ENCODE data around the gene OR51V1. TPM values are rescaled to one million over a fixed set of nuclear protein-coding genes. Genes with fewer than 3 reads are reported as not detected.
"Not testable (repeated sequence)": the region's sequence is repeated elsewhere in the genome, so short reads cannot be mapped to it uniquely, and the experiment has no call there.

The OR51V1 gene
- not detected in 2 replicates for total RNA-seq (2014; rRNA removed; shearing (Covaris generic))
- polyA plus RNA-seq (2014; cell fraction: nucleus; rRNA removed): not detected in 2 replicates

GRCh38 chr11:5200582-5200981 lies at the start of gene OR51V1:
OR51V1 (minus strand) TSS chr11:5200682; CDS start chr11:5200682, 0 bp downstream.
- DNase-seq (ENCODE audit: extremely low read depth, low read depth): no peak

GRCh38 chr11:5249807-5250396 lies 49.4 kb upstream of the OR51V1 start, which contains the start of gene HBG1:
HBG1 (minus strand) TSS chr11:5249857; CDS start chr11:5249804, 53 bp downstream.
- not testable (repeated sequence) for DNase-seq (ENCODE audit: extremely low read depth, low read depth)

- not testable (repeated sequence) for DNase-seq (ENCODE audit: extremely low read depth, low read depth)
These were observed 48.0 kb upstream of the OR51V1 start for GRCh38 chr11:5248498-5248897.

- no peak for DNase-seq (ENCODE audit: extremely low read depth, low read depth)
These were observed 47.1 kb upstream of the OR51V1 start for GRCh38 chr11:5247472-5248192.

- no peak for DNase-seq (ENCODE audit: extremely low read depth, low read depth)
These were observed 46.4 kb upstream of the OR51V1 start for GRCh38 chr11:5246772-5247471.

GRCh38 chr11:5245155-5245554 lies 44.7 kb upstream of the OR51V1 start:
- no peak for DNase-seq (ENCODE audit: extremely low read depth, low read depth)

GRCh38 chr11:5243816-5244180 lies 43.3 kb upstream of the OR51V1 start:
- no peak for DNase-seq (ENCODE audit: extremely low read depth, low read depth)

- DNase-seq (ENCODE audit: extremely low read depth, low read depth): no peak
These were observed 42.7 kb upstream of the OR51V1 start for GRCh38 chr11:5242933-5243815.

- DNase-seq (ENCODE audit: extremely low read depth, low read depth): no peak
These were observed 41.7 kb upstream of the OR51V1 start for GRCh38 chr11:5242208-5242607.

- DNase-seq (ENCODE audit: extremely low read depth, low read depth): no peak
These were observed 41.0 kb upstream of the OR51V1 start for GRCh38 chr11:5241458-5241857.

- DNase-seq (ENCODE audit: extremely low read depth, low read depth): no peak
These were observed 40.0 kb upstream of the OR51V1 start for GRCh38 chr11:5240458-5240857.

GRCh38 chr11:5240056-5240455 lies 39.6 kb upstream of the OR51V1 start:
- no peak for DNase-seq (ENCODE audit: extremely low read depth, low read depth)

GRCh38 chr11:5239046-5239445 lies 38.6 kb upstream of the OR51V1 start:
- no peak for DNase-seq (ENCODE audit: extremely low read depth, low read depth)

GRCh38 chr11:5238486-5238885 lies 38.0 kb upstream of the OR51V1 start:
- DNase-seq (ENCODE audit: extremely low read depth, low read depth): no peak

- no peak for DNase-seq (ENCODE audit: extremely low read depth, low read depth)
These were observed 36.9 kb upstream of the OR51V1 start for GRCh38 chr11:5237420-5237819.

- no peak for DNase-seq (ENCODE audit: extremely low read depth, low read depth)
These were observed 35.0 kb upstream of the OR51V1 start for GRCh38 chr11:5235364-5236095.

GRCh38 chr11:5234381-5234834 lies 33.9 kb upstream of the OR51V1 start, which contains the start of gene HBD:
HBD (minus strand) TSS chr11:5234483; CDS start chr11:5234433, 50 bp downstream.
- no peak for DNase-seq (ENCODE audit: extremely low read depth, low read depth)

- no peak for DNase-seq (ENCODE audit: extremely low read depth, low read depth)
These were observed 32.8 kb upstream of the OR51V1 start for GRCh38 chr11:5233307-5233706.

GRCh38 chr11:5232821-5233220 lies 32.3 kb upstream of the OR51V1 start:
- no peak for DNase-seq (ENCODE audit: extremely low read depth, low read depth)

GRCh38 chr11:5232176-5232575 lies 31.7 kb upstream of the OR51V1 start:
- DNase-seq (ENCODE audit: extremely low read depth, low read depth): no peak

Data from NCI-H460 (cell line).